ENCODE data around the gene CTSA.

GRCh38 chr20:45935416-45936046, 44.4 kb downstream of the CTSA start:
- TF ChIP-seq CTCF (IDR thresholded peaks at IDR 0.05) (no peak), POLR2A (IDR thresholded peaks at IDR 0.05) (no peak)

Measured in thyroid gland (tissue), 4 donors.